ENCODE data around the gene ADGRD2. TPM values are rescaled to one million over a fixed set of nuclear protein-coding genes. Genes with fewer than 3 reads are reported as not detected.
A peak's percentile ranks its signal among the peaks of the same experiment; 100 is the strongest.

Gene ADGRD2
- total and polyA plus RNA-seq, 9 of the 15 experiments (the other 6 are each of a cell fraction or from before 2014, with no cell fraction given) = not detected

- TF ChIP-seq, protein P1, sequence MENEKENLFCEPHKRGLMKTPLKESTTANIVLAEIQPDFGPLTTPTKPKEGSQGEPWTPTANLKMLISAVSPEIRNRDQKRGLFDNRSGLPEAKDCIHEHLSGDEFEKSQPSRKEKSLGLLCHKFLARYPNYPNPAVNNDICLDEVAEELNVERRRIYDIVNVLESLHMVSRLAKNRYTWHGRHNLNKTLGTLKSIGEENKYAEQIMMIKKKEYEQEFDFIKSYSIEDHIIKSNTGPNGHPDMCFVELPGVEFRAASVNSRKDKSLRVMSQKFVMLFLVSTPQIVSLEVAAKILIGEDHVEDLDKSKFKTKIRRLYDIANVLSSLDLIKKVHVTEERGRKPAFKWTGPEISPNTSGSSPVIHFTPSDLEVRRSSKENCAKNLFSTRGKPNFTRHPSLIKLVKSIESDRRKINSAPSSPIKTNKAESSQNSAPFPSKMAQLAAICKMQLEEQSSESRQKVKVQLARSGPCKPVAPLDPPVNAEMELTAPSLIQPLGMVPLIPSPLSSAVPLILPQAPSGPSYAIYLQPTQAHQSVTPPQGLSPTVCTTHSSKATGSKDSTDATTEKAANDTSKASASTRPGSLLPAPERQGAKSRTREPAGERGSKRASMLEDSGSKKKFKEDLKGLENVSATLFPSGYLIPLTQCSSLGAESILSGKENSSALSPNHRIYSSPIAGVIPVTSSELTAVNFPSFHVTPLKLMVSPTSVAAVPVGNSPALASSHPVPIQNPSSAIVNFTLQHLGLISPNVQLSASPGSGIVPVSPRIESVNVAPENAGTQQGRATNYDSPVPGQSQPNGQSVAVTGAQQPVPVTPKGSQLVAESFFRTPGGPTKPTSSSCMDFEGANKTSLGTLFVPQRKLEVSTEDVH (IDR thresholded peaks at IDR 0.05; ENCODE audit: low read depth, partially characterized antibody) = no peak
- 0 out of 2 replicates have a peak, but pooled peaks have one; percentile 7 for TF ChIP-seq USF2 (CRISPR knock-in tag; IDR thresholded peaks at IDR 0.05)
- TF ChIP-seq SMARCE1 (IDR thresholded peaks at IDR 0.05) = no peak
- TF ChIP-seq PRMT5 (CRISPR knock-in tag; IDR thresholded peaks at IDR 0.05) = no peak
- TF ChIP-seq MEIS2 (IDR thresholded peaks at IDR 0.05; ENCODE audit: partially characterized antibody) = no peak
- 0 out of 2 replicates have a peak, but pooled peaks have one; percentile 67 for TF ChIP-seq HMBOX1 (IDR thresholded peaks at IDR 0.05)
- no peak for TF ChIP-seq NFIX (CRISPR knock-in tag; IDR thresholded peaks at IDR 0.05; ENCODE audit: low read depth)
- no peak for TF ChIP-seq PML (IDR thresholded peaks at IDR 0.05; ENCODE audit: low read length)
- TF ChIP-seq BHLHE40 (IDR thresholded peaks at IDR 0.05; ENCODE audit: low read length) = 0 out of 2 replicates have a peak, but pooled peaks have one; percentile 14
- no peak for TF ChIP-seq HDAC8 (tag; IDR thresholded peaks at IDR 0.05)
- peak; percentile 72 for TF ChIP-seq USF1 (CRISPR knock-in tag; IDR thresholded peaks at IDR 0.05)
- TF ChIP-seq ELF2 (CRISPR knock-in tag; IDR thresholded peaks at IDR 0.05) = no peak
- TF ChIP-seq HDAC2 (IDR thresholded peaks at IDR 0.05) = no peak
- TF ChIP-seq TAF7 (tag; IDR thresholded peaks at IDR 0.05) = no peak
- TF ChIP-seq KLF16 (IDR thresholded peaks at IDR 0.05) = no peak
- TF ChIP-seq, protein P2, sequence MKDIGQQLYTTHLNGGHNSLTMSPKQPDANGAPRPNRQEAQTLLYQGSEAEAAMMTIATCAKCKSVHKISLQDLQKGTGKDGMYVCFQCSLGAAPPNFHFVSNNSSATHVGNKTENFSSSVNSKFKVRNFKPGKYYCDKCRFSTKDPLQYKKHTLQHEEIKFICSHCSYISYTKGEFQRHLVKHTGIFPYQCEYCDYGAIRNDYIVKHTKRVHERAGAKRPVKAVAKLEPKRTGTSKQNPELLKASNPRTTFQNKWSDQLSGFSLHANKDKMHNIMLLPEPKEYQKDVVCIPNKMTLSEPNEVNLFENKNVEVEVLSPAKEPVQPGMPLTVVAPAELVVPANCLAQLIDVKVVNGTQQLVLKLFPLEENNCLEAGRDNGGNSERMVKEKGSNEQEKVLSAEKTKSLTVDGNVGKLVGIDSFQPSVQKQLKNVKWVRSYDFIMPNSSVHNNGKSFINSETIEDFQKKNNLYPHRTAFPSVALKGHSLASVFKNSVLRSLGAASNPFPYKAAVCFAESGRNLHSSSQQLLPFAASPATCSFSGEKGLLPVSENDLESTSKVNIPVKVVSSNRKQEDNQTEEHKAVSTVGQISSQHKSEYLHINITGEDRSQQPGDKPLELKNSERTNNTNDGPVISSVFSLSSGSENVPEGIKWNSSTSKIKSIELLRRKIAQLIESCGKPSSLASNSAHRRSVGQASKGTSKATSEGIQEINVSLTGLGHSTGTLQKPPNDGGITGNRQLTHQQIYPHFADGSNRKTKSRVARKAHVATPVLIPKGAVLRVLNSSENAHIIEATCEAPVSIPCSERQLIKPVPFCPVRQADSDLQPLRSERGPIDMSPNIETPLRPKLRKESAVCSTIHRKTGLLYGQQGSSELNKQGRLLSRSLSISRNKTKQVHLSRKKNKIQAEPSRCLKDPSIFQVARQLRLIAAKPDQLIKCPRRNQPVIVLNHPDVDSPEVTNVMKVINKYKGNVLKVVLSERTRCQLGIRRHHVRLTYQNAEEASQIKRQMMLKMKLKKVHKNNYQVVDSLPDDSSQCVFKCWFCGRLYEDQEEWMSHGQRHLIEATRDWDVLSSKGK (CRISPR knock-in tag; IDR thresholded peaks at IDR 0.05) = no peak
- TF ChIP-seq TOE1 (IDR thresholded peaks at IDR 0.05; ENCODE audit: borderline replicate concordance) = no peak
- TF ChIP-seq TOE1 (CRISPR knock-in tag; IDR thresholded peaks at IDR 0.05; ENCODE audit: borderline replicate concordance, low read depth) = no peak
- TF ChIP-seq MCM5 (IDR thresholded peaks at IDR 0.05; ENCODE audit: low read depth) = no peak
Measured at GRCh38 chr9:124480621-124480981, 30.4 kb downstream of the ADGRD2 start (continued).

Measured in K562 (cell line).